Activated T-helper 1 cell treated with anti-CD3 and anti-CD28 coated beads, Interleukin-2, amount 50 U/mL, for 16 hours (primary cell): Measurements from ENCODE around the gene ZNF287.

Experiments
- DNase-seq, 2 donors: peaks; one replicate each; pipeline ENCODE4 v3.0.0-alpha.2; 2020; ENCODE audit warnings: low read depth in 1 of 2, low spot score in 1 of 2

ZNF287 gene

GRCh38 chr17:16517477-16517876 is 51.5 kb downstream of the ZNF287 start:
- no peak for DNase-seq

- DNase-seq, result no peak
Observed at GRCh38 chr17:16516594-16517051, 52.4 kb downstream of the ZNF287 start.

GRCh38 chr17:16515933-16516332 is 53.1 kb downstream of the ZNF287 start:
- no peak for DNase-seq

GRCh38 chr17:16513873-16514272 is 55.1 kb downstream of the ZNF287 start:
- no peak for DNase-seq

GRCh38 chr17:16512011-16512410 is 57.0 kb downstream of the ZNF287 start:
- DNase-seq, result no peak

GRCh38 chr17:16511593-16511992 is 57.4 kb downstream of the ZNF287 start:
- DNase-seq, result no peak

- DNase-seq, result no peak
Observed at GRCh38 chr17:16507918-16508533, 61.0 kb downstream of the ZNF287 start.

- no peak for DNase-seq
Observed at GRCh38 chr17:16506188-16506587, 62.8 kb downstream of the ZNF287 start.

GRCh38 chr17:16504984-16505383 is 64.0 kb downstream of the ZNF287 start:
- DNase-seq, result no peak
